Measurements from ENCODE around the gene C6orf89.
A peak's percentile ranks its signal among the peaks of the same experiment; 100 is the strongest.
"Not testable (repeated sequence)": the region's sequence is repeated elsewhere in the genome, so short reads cannot be mapped to it uniquely, and the experiment has no call there.

C6orf89 gene

GRCh38 chr6:36886950-36887618 lies 1.3 kb downstream of the C6orf89 start:
- DNase-seq (ENCODE audit: extremely low read depth in 1 of 2, low read depth in 1 of 2) = no peak

GRCh38 chr6:36888115-36888643 lies 2.4 kb downstream of the C6orf89 start:
- DNase-seq (ENCODE audit: extremely low read depth in 1 of 2, low read depth in 1 of 2) = no peak

GRCh38 chr6:36888654-36889481 lies 3.1 kb downstream of the C6orf89 start:
- no peak for DNase-seq (ENCODE audit: extremely low read depth in 1 of 2, low read depth in 1 of 2)

- no peak for DNase-seq (ENCODE audit: extremely low read depth in 1 of 2, low read depth in 1 of 2)
Observed at GRCh38 chr6:36890112-36890663, 4.4 kb downstream of the C6orf89 start.

- not testable (repeated sequence) for DNase-seq (ENCODE audit: extremely low read depth in 1 of 2, low read depth in 1 of 2)
Observed at GRCh38 chr6:36891153-36891552, 5.4 kb downstream of the C6orf89 start.

- DNase-seq (ENCODE audit: extremely low read depth in 1 of 2, low read depth in 1 of 2) = no peak
Observed at GRCh38 chr6:36893976-36894932, 8.5 kb downstream of the C6orf89 start.

GRCh38 chr6:36897609-36898008 lies 11.9 kb downstream of the C6orf89 start:
- DNase-seq (ENCODE audit: extremely low read depth in 1 of 2, low read depth in 1 of 2) = no peak

GRCh38 chr6:36904114-36904513 lies 18.4 kb downstream of the C6orf89 start:
- no peak for DNase-seq (ENCODE audit: extremely low read depth in 1 of 2, low read depth in 1 of 2)

GRCh38 chr6:36904851-36905393 lies 19.2 kb downstream of the C6orf89 start:
- DNase-seq (ENCODE audit: extremely low read depth in 1 of 2, low read depth in 1 of 2) = no peak

GRCh38 chr6:36906539-36907325 lies 21.0 kb downstream of the C6orf89 start:
- DNase-seq (ENCODE audit: extremely low read depth in 1 of 2, low read depth in 1 of 2) = no peak

GRCh38 chr6:36907781-36908180 lies 22.0 kb downstream of the C6orf89 start:
- no peak for DNase-seq (ENCODE audit: extremely low read depth in 1 of 2, low read depth in 1 of 2)

GRCh38 chr6:36908747-36909146 lies 23.0 kb downstream of the C6orf89 start:
- no peak for DNase-seq (ENCODE audit: extremely low read depth in 1 of 2, low read depth in 1 of 2)

GRCh38 chr6:36912030-36912454 lies 26.3 kb downstream of the C6orf89 start:
- DNase-seq (ENCODE audit: extremely low read depth in 1 of 2, low read depth in 1 of 2) = peak in 1 of 2 donors; percentile 31

GRCh38 chr6:36912586-36912985 lies 26.8 kb downstream of the C6orf89 start:
- peak; percentile 31 to 73 for DNase-seq (ENCODE audit: extremely low read depth in 1 of 2, low read depth in 1 of 2)

GRCh38 chr6:36913082-36913481 lies 27.3 kb downstream of the C6orf89 start:
- no peak for DNase-seq (ENCODE audit: extremely low read depth in 1 of 2, low read depth in 1 of 2)

GRCh38 chr6:36914227-36914794 lies 28.6 kb downstream of the C6orf89 start:
- no peak for DNase-seq (ENCODE audit: extremely low read depth in 1 of 2, low read depth in 1 of 2)

- no peak for DNase-seq (ENCODE audit: extremely low read depth in 1 of 2, low read depth in 1 of 2)
Observed at GRCh38 chr6:36915599-36915998, 29.8 kb downstream of the C6orf89 start.

GRCh38 chr6:36916126-36916525 lies 30.4 kb downstream of the C6orf89 start:
- no peak for DNase-seq (ENCODE audit: extremely low read depth in 1 of 2, low read depth in 1 of 2)

- no peak for DNase-seq (ENCODE audit: extremely low read depth in 1 of 2, low read depth in 1 of 2)
Observed at GRCh38 chr6:36917541-36918193, 31.9 kb downstream of the C6orf89 start.

All from stimulated activated CD8-positive, alpha-beta memory T cell treated with anti-CD3 and anti-CD28 coated beads, Interleukin-7, amount 100 ng/mL, for 48 hours (primary cell).